ENCODE measurements around the gene ATP1A2. TPM values are rescaled to one million over a fixed set of nuclear protein-coding genes. Genes with fewer than 3 reads are reported as not detected.

Gene ATP1A2
- 1 to 10 TPM; 3.9 to 5.7 (median 4.8) TPM for polyA plus RNA-seq (ENCODE audit: insufficient read length in 4 of 4)

GRCh38 chr1:160115545-160116282 lies at the start of gene ATP1A2:
ATP1A2 (plus strand) TSS chr1:160115759; CDS start chr1:160115862, 103 bp downstream.
- DNase-seq (ENCODE audit: low read depth in 4 of 4, low spot score in 2 of 4), result no peak

- DNase-seq (ENCODE audit: low read depth in 4 of 4, low spot score in 2 of 4), result no peak
Measured at GRCh38 chr1:160066829-160067745, 48.5 kb upstream of the ATP1A2 start.

GRCh38 chr1:160068225-160068624 lies 47.3 kb upstream of the ATP1A2 start:
- no peak for DNase-seq (ENCODE audit: low read depth in 4 of 4, low spot score in 2 of 4)

- DNase-seq (ENCODE audit: low read depth in 4 of 4, low spot score in 2 of 4), result no peak
Measured at GRCh38 chr1:160069460-160070231, 45.9 kb upstream of the ATP1A2 start, which contains the start of gene KCNJ10. KCNJ10 (minus strand) TSS chr1:160070160; CDS start chr1:160042532, 27,628 bp downstream.

GRCh38 chr1:160070243-160071163 lies 45.1 kb upstream of the ATP1A2 start:
- peak in 1 of 4 donors; percentile 59 for DNase-seq (ENCODE audit: low read depth in 4 of 4, low spot score in 2 of 4)

GRCh38 chr1:160071289-160071688 lies 44.3 kb upstream of the ATP1A2 start:
- no peak for DNase-seq (ENCODE audit: low read depth in 4 of 4, low spot score in 2 of 4)

- no peak for DNase-seq (ENCODE audit: low read depth in 4 of 4, low spot score in 2 of 4)
Measured at GRCh38 chr1:160074865-160075264, 40.7 kb upstream of the ATP1A2 start.

GRCh38 chr1:160075836-160076235 lies 39.7 kb upstream of the ATP1A2 start:
- DNase-seq (ENCODE audit: low read depth in 4 of 4, low spot score in 2 of 4), result no peak

GRCh38 chr1:160076295-160076694 lies 39.3 kb upstream of the ATP1A2 start:
- no peak for DNase-seq (ENCODE audit: low read depth in 4 of 4, low spot score in 2 of 4)

- no peak for DNase-seq (ENCODE audit: low read depth in 4 of 4, low spot score in 2 of 4)
Measured at GRCh38 chr1:160077486-160077885, 38.1 kb upstream of the ATP1A2 start.

GRCh38 chr1:160078512-160079195 lies 36.9 kb upstream of the ATP1A2 start:
- no peak for DNase-seq (ENCODE audit: low read depth in 4 of 4, low spot score in 2 of 4)

GRCh38 chr1:160079448-160079847 lies 36.1 kb upstream of the ATP1A2 start:
- no peak for DNase-seq (ENCODE audit: low read depth in 4 of 4, low spot score in 2 of 4)

- no peak for DNase-seq (ENCODE audit: low read depth in 4 of 4, low spot score in 2 of 4)
Measured at GRCh38 chr1:160080381-160081100, 35.0 kb upstream of the ATP1A2 start.

- no peak for DNase-seq (ENCODE audit: low read depth in 4 of 4, low spot score in 2 of 4)
Measured at GRCh38 chr1:160081261-160081936, 34.2 kb upstream of the ATP1A2 start, which contains the start of gene KCNJ9. KCNJ9 (plus strand) TSS chr1:160081538; CDS start chr1:160084031, 2,493 bp downstream.

- no peak for DNase-seq (ENCODE audit: low read depth in 4 of 4, low spot score in 2 of 4)
Measured at GRCh38 chr1:160082487-160082886, 33.1 kb upstream of the ATP1A2 start.

GRCh38 chr1:160082926-160083325 lies 32.6 kb upstream of the ATP1A2 start:
- no peak for DNase-seq (ENCODE audit: low read depth in 4 of 4, low spot score in 2 of 4)

- peak in 1 of 4 donors; percentile 63 for DNase-seq (ENCODE audit: low read depth in 4 of 4, low spot score in 2 of 4)
Measured at GRCh38 chr1:160083968-160084770, 31.4 kb upstream of the ATP1A2 start.

Measured in left renal cortex interstitium (tissue), 4 donors.